ENCODE data around the gene ZNF57. TPM values are rescaled to one million over a fixed set of nuclear protein-coding genes. Genes with fewer than 3 reads are reported as not detected.
A peak's percentile ranks its signal among the peaks of the same experiment; 100 is the strongest.

The ZNF57 gene
- total and polyA plus RNA-seq, 9 of the 15 experiments (the other 6 are each of a cell fraction or from before 2014, with no cell fraction given), result 3.9 to 13.5 (median 7.8) TPM

GRCh38 chr19:2950286-2951124, 49.8 kb downstream of the ZNF57 start (continued):
- TF ChIP-seq, protein P1, sequence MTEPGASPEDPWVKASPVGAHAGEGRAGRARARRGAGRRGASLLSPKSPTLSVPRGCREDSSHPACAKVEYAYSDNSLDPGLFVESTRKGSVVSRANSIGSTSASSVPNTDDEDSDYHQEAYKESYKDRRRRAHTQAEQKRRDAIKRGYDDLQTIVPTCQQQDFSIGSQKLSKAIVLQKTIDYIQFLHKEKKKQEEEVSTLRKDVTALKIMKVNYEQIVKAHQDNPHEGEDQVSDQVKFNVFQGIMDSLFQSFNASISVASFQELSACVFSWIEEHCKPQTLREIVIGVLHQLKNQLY (CRISPR knock-in tag; conservative IDR thresholded peaks at IDR 0.05), result peak in 1 of 2 experiments; percentile 76; a peak in 1 of 4 replicates
- TF ChIP-seq ZNF57 (CRISPR knock-in tag; IDR thresholded peaks at IDR 0.05), result peak; percentile 35; the same call in 1 of the 2 replicates
- TF ChIP-seq, protein P2, sequence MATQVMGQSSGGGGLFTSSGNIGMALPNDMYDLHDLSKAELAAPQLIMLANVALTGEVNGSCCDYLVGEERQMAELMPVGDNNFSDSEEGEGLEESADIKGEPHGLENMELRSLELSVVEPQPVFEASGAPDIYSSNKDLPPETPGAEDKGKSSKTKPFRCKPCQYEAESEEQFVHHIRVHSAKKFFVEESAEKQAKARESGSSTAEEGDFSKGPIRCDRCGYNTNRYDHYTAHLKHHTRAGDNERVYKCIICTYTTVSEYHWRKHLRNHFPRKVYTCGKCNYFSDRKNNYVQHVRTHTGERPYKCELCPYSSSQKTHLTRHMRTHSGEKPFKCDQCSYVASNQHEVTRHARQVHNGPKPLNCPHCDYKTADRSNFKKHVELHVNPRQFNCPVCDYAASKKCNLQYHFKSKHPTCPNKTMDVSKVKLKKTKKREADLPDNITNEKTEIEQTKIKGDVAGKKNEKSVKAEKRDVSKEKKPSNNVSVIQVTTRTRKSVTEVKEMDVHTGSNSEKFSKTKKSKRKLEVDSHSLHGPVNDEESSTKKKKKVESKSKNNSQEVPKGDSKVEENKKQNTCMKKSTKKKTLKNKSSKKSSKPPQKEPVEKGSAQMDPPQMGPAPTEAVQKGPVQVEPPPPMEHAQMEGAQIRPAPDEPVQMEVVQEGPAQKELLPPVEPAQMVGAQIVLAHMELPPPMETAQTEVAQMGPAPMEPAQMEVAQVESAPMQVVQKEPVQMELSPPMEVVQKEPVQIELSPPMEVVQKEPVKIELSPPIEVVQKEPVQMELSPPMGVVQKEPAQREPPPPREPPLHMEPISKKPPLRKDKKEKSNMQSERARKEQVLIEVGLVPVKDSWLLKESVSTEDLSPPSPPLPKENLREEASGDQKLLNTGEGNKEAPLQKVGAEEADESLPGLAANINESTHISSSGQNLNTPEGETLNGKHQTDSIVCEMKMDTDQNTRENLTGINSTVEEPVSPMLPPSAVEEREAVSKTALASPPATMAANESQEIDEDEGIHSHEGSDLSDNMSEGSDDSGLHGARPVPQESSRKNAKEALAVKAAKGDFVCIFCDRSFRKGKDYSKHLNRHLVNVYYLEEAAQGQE (IDR thresholded peaks at IDR 0.05; ENCODE audit: borderline replicate concordance), result no peak
- TF ChIP-seq, protein P2 (CRISPR knock-in tag; IDR thresholded peaks at IDR 0.05; ENCODE audit: low read depth), result peak; percentile 82; the same call in 1 of the 2 replicates
- TF ChIP-seq CC2D1A (IDR thresholded peaks at IDR 0.05), result no peak
- peak; percentile 80 for TF ChIP-seq POLR2AphosphoS5 (IDR thresholded peaks at IDR 0.05; ENCODE audit: control insufficient read depth, insufficient read depth, low read depth, low read length)
- TF ChIP-seq ZBTB7A (IDR thresholded peaks at IDR 0.05; ENCODE audit: borderline replicate concordance, control insufficient read depth, low read depth, low read length), result 0 out of 2 replicates have a peak, but pooled peaks have one; percentile 78
- TF ChIP-seq GATAD2B (IDR thresholded peaks at IDR 0.05; ENCODE audit: borderline replicate concordance), result no peak
- TF ChIP-seq E2F8 (IDR thresholded peaks at IDR 0.05; ENCODE audit: low read depth, partially characterized antibody), result peak; percentile 75
- TF ChIP-seq ARHGAP35 (IDR thresholded peaks at IDR 0.05; ENCODE audit: partially characterized antibody), result no peak
- no peak for TF ChIP-seq KLF16 (IDR thresholded peaks at IDR 0.05)
- peak; percentile 98 for TF ChIP-seq NR2C2 (CRISPR knock-in tag; IDR thresholded peaks at IDR 0.05)
- TF ChIP-seq NR2C2 (tag; IDR thresholded peaks at IDR 0.05), result peak; percentile 100
- no peak for TF ChIP-seq ADNP (tag; IDR thresholded peaks at IDR 0.05)
- TF ChIP-seq PHTF2 (CRISPR knock-in tag; IDR thresholded peaks at IDR 0.05), result no peak
- TF ChIP-seq MTA1 (IDR thresholded peaks at IDR 0.05; ENCODE audit: borderline replicate concordance), result peak; percentile 15; the same call in 1 of the 2 replicates

Data from K562 (cell line).